HG03565 (cell line): ENCODE results near the gene TSNAX.
"Not testable (repeated sequence)": the region's sequence is repeated elsewhere in the genome, so short reads cannot be mapped to it uniquely, and the experiment has no call there.

Source experiments
- ATAC-seq: cut with Tn5 transposase; IDR thresholded peaks from one replicate; pipeline ENCODE4 v1.9.1; 2021; ENCODE audit warnings: mild to moderate bottlenecking, moderate library complexity; ENCODE audit not compliant: unreplicated experiment

Gene TSNAX, protein sequence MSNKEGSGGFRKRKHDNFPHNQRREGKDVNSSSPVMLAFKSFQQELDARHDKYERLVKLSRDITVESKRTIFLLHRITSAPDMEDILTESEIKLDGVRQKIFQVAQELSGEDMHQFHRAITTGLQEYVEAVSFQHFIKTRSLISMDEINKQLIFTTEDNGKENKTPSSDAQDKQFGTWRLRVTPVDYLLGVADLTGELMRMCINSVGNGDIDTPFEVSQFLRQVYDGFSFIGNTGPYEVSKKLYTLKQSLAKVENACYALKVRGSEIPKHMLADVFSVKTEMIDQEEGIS

GRCh38 chr1:231528172-231529029 is at the start of gene TSNAX:
TSS of gene TSNAX (plus strand) at chr1:231528669. CDS start at chr1:231528811, 142 bp downstream.
- peak; percentile 95 for ATAC-seq

- no peak for ATAC-seq
Measured at GRCh38 chr1:231478811-231479210, 49.7 kb upstream of the TSNAX start.

- no peak for ATAC-seq
Measured at GRCh38 chr1:231480008-231480407, 48.5 kb upstream of the TSNAX start.

DNA sequence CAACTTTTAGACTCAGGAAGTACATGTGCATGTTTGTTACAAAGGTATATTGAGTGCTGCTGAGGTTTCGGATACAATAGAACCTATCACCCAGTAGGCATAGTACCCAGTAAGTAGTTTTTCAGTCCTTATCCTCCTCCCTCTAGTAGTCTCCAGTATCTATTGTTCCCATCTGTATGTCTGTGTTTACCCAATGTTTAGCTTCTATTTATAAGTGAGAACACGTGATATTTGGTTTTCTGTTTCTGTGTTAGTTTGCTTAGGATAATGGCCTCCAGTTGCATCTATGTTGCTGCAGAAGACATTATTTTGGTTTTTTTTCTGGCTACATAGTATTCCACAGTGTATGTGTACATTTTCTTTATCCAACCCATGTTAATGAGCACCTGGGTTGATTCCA is 47.2 kb upstream of the TSNAX start:
- ATAC-seq = no peak

- no peak for ATAC-seq
Measured at GRCh38 chr1:231485029-231485784, 43.3 kb upstream of the TSNAX start.

GRCh38 chr1:231487019-231487418 is 41.5 kb upstream of the TSNAX start:
- no peak for ATAC-seq

DNA sequence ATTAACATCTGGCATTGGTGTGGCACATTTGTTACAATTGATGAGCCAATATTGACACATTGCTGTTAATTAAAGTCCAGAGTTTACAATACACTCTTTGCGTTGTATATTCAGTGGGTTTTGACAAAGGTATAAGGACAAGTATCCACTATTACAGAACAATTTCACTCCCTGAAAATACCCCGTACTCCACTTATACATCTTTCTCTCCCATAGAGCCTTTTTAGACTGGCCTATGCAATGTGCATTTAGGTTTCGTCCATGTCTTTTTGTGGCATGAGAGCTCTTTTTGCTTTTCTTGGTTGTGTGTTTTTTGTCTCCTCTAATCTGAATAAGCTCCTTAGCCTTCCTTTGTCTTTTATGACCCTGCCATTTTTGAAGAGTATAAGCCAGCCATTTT is 40.6 kb upstream of the TSNAX start:
- ATAC-seq = no peak

DNA sequence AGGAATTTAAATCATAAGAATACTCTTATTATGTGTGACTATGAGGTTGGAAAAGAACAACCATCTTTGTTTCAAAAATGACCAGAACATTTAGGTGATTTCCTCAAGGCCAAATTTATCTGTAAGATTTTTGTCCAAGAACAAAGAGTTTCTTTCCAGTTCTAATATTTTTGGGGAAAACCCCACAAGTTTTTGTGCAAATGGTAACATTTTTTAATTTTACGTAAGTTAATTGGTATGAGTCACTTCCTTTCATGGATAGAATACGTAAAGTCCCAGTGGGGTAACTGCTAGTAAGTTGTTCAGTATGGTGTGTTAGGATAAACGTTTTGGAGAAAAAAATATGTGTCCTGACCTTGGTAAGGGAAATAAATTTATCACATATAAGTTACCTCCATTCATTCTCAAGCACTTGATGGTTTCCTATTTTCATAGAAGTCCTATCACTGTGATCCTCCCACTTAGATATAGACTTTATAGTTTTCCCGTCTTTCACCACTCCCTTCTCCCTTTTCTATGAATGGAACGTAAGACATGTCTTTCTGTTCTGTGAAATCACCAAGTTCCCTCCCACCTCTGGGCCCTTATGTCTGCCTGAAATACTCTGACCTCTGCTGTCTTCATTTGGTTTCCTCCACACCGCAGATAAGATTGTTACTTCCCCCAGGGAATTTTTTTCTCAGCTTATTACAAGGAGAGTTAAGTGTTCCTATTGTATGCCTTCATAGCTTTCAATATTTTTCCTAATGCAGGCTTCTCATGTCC is 34.9 kb upstream of the TSNAX start:
- no peak for ATAC-seq

DNA sequence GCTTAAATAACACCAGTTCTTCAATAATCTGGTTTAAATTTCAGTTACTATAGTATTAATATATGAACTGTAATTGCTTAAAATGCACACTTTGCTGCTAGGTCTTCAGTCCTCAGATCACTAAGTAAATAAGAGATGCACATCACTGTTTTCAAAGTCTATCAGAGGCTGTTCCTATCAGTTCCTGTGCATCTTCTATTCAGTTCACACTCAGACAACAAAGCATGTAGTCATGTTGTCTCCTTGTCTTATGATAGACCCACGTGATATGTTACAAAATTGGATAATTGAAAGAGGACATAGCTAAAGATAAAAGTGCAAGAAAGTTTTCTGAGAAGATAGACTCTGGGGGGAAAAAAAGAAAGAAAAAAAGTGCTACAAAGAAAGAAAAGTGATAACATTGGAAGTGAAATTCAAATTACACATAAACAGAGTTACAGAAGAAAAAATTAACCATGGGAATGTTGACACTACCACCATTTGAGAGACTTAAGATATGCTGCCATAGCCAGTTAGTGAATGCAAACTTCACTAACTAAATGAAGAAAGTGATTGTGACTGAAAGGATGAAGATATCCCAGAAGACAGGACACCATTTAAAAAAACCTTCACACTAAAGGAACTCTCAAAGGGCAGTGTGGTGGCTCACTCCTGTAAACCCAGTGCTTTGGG is 33.9 kb upstream of the TSNAX start:
- no peak for ATAC-seq

GRCh38 chr1:231497629-231498152 is 30.8 kb upstream of the TSNAX start:
- no peak for ATAC-seq

GRCh38 chr1:231499148-231499763 is 29.2 kb upstream of the TSNAX start:
- no peak for ATAC-seq

- no peak for ATAC-seq
Measured at GRCh38 chr1:231500666-231501065, 27.8 kb upstream of the TSNAX start.

- ATAC-seq = not testable (repeated sequence)
Measured at GRCh38 chr1:231503168-231503567, 25.3 kb upstream of the TSNAX start.

- peak; percentile 38 for ATAC-seq
Measured at GRCh38 chr1:231507476-231508355, 20.8 kb upstream of the TSNAX start.

- no peak for ATAC-seq
Measured at GRCh38 chr1:231508497-231508896, 20.0 kb upstream of the TSNAX start.

DNA sequence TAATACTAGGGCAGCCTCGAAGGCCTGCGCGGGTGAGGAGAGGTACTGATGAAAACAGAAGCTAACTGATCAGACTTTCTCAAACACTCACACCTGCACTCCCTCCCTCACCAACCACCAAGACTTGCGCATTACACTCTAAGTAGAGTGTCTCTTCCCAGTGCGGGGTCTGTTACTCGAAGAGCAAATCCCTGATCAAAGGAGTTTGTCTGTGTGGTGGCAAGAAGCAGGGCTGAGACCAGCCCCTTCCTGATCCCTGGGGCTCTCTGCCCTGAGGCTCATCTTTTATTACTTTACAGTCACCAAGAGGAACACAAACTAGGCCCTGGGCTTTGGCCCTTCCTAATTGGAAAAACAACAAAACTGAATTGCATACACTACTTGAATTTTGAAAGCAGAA is 19.5 kb upstream of the TSNAX start:
- no peak for ATAC-seq

- ATAC-seq = peak; percentile 34
Measured at GRCh38 chr1:231512147-231512698, 16.2 kb upstream of the TSNAX start.

DNA sequence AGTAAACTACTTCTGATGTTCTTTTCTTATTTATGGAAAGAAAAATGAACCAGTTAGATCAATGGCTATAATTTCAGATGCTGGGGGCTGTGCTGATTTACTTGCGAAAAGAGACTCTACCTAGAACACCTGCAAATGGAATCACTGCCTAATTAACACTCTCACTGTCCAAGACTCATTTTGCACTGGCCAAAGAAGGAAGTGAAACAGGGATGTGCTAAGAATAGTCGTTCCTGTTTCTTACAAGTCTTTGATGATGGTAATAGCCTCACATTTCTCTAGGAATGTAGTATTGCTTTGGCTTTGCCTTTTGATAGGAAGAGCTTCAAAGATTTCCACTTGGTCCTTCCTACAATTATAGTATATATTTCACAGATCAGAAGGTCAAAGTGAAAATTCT is 12.7 kb upstream of the TSNAX start:
- no peak for ATAC-seq
